PC-9 (cell line): Measurements from ENCODE around the gene RAET1G.

ENCODE experiments used
- CTCF ChIP-seq: fragments of 200-600 bp; sonication (generic); conservative IDR thresholded peaks from 2 replicates; pipeline ENCODE4 v1.6.1; 2017; ENCODE audit warnings: mixed run types, antibody characterized with exemption, mild to moderate bottlenecking, moderate library complexity
- EZH2 ChIP-seq: fragments of 200-600 bp; sonication (generic); IDR thresholded peaks from 2 replicates; pipeline ENCODE4 v1.8.0; 2017; ENCODE audit warnings: antibody characterized with exemption, low read depth

GRCh38 chr6:149933461-149933860, 10.5 kb upstream of the RAET1G start:
- TF ChIP-seq EZH2 (no peak), CTCF (no peak)
